Measurements from ENCODE around the gene ADGRV1.

Gene ADGRV1

GRCh38 chr5:90873033-90873517, 314.5 kb downstream of the ADGRV1 start:
- TF ChIP-seq POLR2A (IDR thresholded peaks at IDR 0.05; ENCODE audit: low read depth, low read length) (no peak), POLR2AphosphoS5 (IDR thresholded peaks at IDR 0.05; ENCODE audit: low read depth, low read length) (no peak), TAF1 (IDR thresholded peaks at IDR 0.05; ENCODE audit: borderline replicate concordance, low read depth, low read length) (no peak)
- FAIRE-seq (no peak), DNase-seq (ENCODE audit: insufficient read length) (no peak)

DNA sequence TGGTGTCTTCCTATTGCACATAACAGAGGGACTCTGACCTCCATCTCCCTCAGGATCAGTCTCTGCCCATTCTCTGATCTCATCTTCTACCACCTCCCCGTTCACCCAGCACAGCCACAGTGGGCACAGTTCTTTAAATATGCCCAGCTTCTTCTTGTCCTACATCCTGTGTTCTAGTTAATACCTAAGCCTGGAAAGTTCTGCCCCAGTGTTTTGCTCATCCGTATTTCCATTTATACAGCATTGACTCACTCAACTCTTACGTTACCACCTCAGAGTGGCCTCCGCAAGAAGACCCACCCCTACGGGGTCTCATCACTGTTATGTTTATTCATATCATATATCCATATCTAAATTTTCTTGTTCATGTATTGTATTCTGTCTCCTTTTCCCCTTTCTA, 315.5 kb downstream of the ADGRV1 start:
- TF ChIP-seq TAF1 (IDR thresholded peaks at IDR 0.05; ENCODE audit: borderline replicate concordance, low read depth, low read length) (no peak), POLR2A (IDR thresholded peaks at IDR 0.05; ENCODE audit: low read depth, low read length) (no peak), POLR2AphosphoS5 (IDR thresholded peaks at IDR 0.05; ENCODE audit: low read depth, low read length) (no peak)
- FAIRE-seq (no peak), DNase-seq (ENCODE audit: insufficient read length) (no peak)

- DNase-seq (ENCODE audit: insufficient read length): no peak
- TF ChIP-seq POLR2A (IDR thresholded peaks at IDR 0.05; ENCODE audit: low read depth, low read length) (no peak), POLR2AphosphoS5 (IDR thresholded peaks at IDR 0.05; ENCODE audit: low read depth, low read length) (no peak), TAF1 (IDR thresholded peaks at IDR 0.05; ENCODE audit: borderline replicate concordance, low read depth, low read length) (no peak)
- FAIRE-seq: no peak
These were observed 316.9 kb downstream of the ADGRV1 start for GRCh38 chr5:90875456-90875855.

GRCh38 chr5:90876366-90876765, 317.8 kb downstream of the ADGRV1 start:
- TF ChIP-seq POLR2AphosphoS5 (IDR thresholded peaks at IDR 0.05; ENCODE audit: low read depth, low read length) (no peak), POLR2A (IDR thresholded peaks at IDR 0.05; ENCODE audit: low read depth, low read length) (no peak)
- DNase-seq (ENCODE audit: insufficient read length) (no peak), FAIRE-seq (no peak)

- FAIRE-seq (no peak), DNase-seq (ENCODE audit: insufficient read length) (no peak)
- TF ChIP-seq POLR2AphosphoS5 (IDR thresholded peaks at IDR 0.05; ENCODE audit: low read depth, low read length) (no peak), TAF1 (IDR thresholded peaks at IDR 0.05; ENCODE audit: borderline replicate concordance, low read depth, low read length) (no peak), POLR2A (IDR thresholded peaks at IDR 0.05; ENCODE audit: low read depth, low read length) (no peak)
These were observed 318.5 kb downstream of the ADGRV1 start for GRCh38 chr5:90877049-90877448.

DNA sequence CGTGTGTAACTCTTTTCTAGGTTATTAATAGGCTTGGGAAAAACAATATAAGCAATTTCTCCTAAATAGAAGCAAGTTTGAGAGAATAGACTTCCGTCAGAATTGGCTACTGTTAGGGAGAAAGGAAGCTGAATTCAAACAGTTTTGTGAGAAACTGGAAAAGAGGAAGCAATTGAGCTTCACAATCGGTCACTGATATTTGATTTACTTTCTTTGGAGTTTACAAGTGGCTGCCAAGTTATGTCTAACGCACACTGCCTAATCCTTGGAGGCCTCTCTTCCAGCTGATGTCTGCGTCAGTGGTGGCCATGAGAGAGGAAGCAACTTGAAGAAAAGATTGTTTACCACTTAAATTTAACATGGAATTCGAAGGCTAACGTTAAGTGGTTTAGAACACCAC, 319.5 kb downstream of the ADGRV1 start:
- TF ChIP-seq POLR2AphosphoS5 (IDR thresholded peaks at IDR 0.05; ENCODE audit: low read depth, low read length) (no peak), POLR2A (IDR thresholded peaks at IDR 0.05; ENCODE audit: low read depth, low read length) (no peak), TAF1 (IDR thresholded peaks at IDR 0.05; ENCODE audit: borderline replicate concordance, low read depth, low read length) (no peak)
- no peak for DNase-seq (ENCODE audit: insufficient read length)
- no peak for FAIRE-seq

GRCh38 chr5:90878549-90879196, 320.1 kb downstream of the ADGRV1 start:
- FAIRE-seq (no peak), DNase-seq (ENCODE audit: insufficient read length) (no peak)
- TF ChIP-seq POLR2A (IDR thresholded peaks at IDR 0.05; ENCODE audit: low read depth, low read length) (no peak), POLR2AphosphoS5 (IDR thresholded peaks at IDR 0.05; ENCODE audit: low read depth, low read length) (no peak), TAF1 (IDR thresholded peaks at IDR 0.05; ENCODE audit: borderline replicate concordance, low read depth, low read length) (no peak)

DNA sequence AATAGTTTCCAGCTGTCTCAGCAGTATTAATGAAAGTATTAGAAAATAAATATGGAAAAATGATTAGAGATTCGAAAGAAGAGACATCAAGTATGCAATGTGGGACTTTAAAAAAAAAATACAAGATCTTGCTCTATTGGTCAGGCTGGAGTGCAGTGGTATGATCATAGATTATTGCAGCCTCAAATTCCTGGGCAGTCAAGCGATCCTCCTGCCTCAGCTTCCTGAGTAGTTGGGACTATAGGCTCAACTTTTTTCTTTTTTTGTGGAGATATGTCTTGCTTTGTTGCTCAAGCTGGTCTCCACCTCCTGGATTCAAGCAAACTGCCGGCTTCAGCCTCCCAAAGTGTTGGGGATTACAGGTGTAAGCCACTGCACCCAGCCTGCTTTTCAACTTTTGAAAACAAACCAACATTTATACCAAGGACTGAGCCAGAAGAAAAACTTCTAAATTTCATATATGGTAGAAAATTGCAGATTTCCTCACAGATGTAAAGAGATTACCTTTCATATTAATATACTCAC, 323.1 kb downstream of the ADGRV1 start:
- TF ChIP-seq POLR2AphosphoS5 (IDR thresholded peaks at IDR 0.05; ENCODE audit: low read depth, low read length) (no peak), TAF1 (IDR thresholded peaks at IDR 0.05; ENCODE audit: borderline replicate concordance, low read depth, low read length) (no peak)
- FAIRE-seq: no peak

DNA sequence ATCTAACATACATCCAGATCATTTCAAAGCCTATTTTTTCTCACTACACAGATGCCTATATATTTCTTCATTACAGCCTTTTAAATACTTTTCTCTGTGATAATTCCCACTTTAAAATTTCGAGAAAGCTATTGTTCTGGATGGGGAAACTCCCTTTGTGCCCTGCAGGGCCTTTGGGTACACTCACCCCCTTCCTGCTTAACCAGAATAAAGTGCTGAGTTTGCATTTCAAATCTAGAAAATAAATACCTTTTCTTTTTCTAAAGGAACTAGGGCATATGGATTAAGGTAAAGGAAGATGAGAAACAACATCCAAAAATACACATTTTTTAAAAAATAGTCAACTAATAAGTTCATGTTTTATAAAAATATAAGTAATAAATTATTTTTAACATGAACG, 323.9 kb downstream of the ADGRV1 start:
- TF ChIP-seq TAF1 (IDR thresholded peaks at IDR 0.05; ENCODE audit: borderline replicate concordance, low read depth, low read length) (no peak), POLR2A (IDR thresholded peaks at IDR 0.05; ENCODE audit: low read depth, low read length) (no peak), POLR2AphosphoS5 (IDR thresholded peaks at IDR 0.05; ENCODE audit: low read depth, low read length) (no peak)
- no peak for FAIRE-seq
- no peak for DNase-seq (ENCODE audit: insufficient read length)

More for the DNA sequence above, 323.1 kb downstream of the ADGRV1 start:
- DNase-seq (ENCODE audit: insufficient read length): no peak

- FAIRE-seq (no peak), DNase-seq (ENCODE audit: insufficient read length) (no peak)
- TF ChIP-seq POLR2A (IDR thresholded peaks at IDR 0.05; ENCODE audit: low read depth, low read length): no peak
- TF ChIP-seq POLR2AphosphoS5 (IDR thresholded peaks at IDR 0.05; ENCODE audit: low read depth, low read length): no peak
- TF ChIP-seq TAF1 (IDR thresholded peaks at IDR 0.05; ENCODE audit: borderline replicate concordance, low read depth, low read length): no peak
These were observed 326.7 kb downstream of the ADGRV1 start for GRCh38 chr5:90885180-90885868.

- no peak for TF ChIP-seq TAF1 (IDR thresholded peaks at IDR 0.05; ENCODE audit: borderline replicate concordance, low read depth, low read length)
- TF ChIP-seq POLR2AphosphoS5 (IDR thresholded peaks at IDR 0.05; ENCODE audit: low read depth, low read length): no peak
- no peak for TF ChIP-seq POLR2A (IDR thresholded peaks at IDR 0.05; ENCODE audit: low read depth, low read length)
- no peak for FAIRE-seq
- DNase-seq (ENCODE audit: insufficient read length): no peak
These were observed 327.8 kb downstream of the ADGRV1 start for GRCh38 chr5:90886381-90886780.
